Pons (tissue), 1 donor: ENCODE results near the gene NDUFV2.
"Not testable (repeated sequence)": the region's sequence is repeated elsewhere in the genome, so short reads cannot be mapped to it uniquely, and the experiment has no call there.

Experiments used
- DNase-seq: peaks from one replicate; pipeline ENCODE4 v3.0.0-alpha.2; 2016; ENCODE audit warnings: low spot score

NDUFV2 gene

DNA sequence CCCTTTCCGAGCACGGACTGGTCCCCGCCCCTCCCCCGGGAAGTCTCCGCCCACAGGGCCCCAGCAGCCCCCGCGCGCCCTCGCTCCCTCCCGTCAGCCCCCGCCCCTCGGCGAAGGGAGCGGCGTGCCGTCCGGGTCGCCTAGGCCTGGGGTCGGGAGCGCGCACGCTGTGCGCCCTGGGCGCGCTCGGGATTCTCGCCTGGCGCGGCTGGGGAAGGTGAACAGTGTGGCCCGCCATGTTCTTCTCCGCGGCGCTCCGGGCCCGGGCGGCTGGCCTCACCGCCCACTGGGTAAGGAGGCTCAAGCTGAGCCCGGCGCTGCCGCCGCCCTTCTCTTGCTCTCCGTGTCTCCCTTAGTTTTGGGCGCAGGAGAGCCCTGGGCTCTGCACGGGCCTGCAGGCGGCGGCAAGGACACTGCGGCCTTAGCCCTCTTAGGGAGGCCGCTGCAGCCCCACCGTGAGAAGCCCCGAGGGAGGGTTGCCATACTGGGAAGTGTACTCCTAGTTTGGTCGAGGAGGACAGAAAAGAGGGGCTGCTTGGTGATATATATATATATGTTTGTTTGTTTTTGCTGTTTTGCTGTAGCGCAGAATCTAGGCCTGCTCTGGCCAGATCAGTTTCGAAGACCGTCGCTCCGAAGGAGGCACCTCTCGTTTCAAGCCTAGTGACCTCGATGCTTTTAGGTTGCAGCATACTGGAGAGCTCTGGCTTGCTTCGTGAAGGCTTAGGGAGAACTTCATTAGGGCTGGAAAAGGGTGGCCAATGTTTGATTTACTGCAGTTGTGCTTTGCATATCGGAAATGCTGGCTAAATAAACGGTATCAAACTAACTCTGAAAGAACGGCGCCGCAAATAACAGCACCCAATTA is at the start of gene NDUFV2:
TSS of gene NDUFV2 (plus strand) at position 192 of the 868 bp plus-strand sequence. CDS start at position 237, 45 bp downstream.
- peak; percentile 93 for DNase-seq

DNA sequence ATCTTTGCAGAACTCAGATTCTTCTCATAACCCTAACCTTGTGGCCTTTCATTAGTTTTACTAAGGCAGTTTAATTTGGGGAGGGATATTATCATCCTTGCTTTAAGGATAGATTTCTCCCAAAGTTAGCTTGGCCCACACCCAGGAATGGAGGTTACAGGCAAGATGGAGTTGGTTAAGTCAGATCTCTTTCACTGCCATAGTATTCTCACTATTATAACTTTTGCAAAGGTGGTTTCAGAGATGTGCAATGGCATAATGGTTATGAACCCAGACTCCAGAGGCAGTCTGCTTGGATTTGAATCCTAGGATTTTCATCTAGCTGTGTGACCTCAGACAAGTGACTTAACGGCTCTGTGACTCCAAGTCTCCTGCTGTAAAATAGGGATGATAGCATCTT is 48.7 kb upstream of the NDUFV2 start:
- DNase-seq = no peak

DNA sequence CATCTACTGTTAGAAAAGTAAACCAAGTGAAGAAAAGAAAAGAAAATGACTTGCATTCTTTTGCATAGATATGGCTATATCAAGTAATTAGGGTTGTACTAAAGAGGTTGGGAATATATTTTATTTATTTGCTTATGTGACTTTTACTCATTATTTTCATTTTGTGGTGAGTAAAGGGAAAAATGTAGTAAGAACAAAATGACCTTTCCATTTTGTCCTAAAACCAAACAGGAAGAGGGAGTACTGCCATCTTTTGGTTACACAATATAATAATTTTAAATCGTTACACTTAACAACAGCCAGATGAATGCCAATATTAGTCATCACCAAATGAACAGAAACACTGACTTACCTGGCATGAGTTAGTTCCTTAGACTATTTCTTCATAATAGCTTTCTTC is 47.3 kb upstream of the NDUFV2 start:
- DNase-seq = peak; percentile 36

DNA sequence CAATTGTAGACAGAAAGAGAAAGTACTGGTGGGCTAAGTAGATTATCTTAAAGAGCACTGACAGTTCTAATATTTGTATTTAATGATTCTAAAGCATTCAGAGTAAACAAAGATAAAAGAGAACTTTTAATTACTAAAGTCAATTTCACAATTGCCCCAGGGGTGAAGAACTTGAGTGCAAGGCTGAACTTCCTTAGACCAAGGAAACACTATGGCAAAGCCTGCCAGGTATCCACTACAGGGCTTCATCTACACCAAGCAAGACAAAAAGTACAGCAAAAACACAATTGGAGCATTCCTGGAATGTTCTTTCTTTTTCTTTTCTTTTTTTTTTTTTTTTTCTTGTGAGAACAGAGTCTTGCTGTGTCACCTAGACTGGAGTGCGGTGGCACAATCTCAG is 46.9 kb upstream of the NDUFV2 start:
- DNase-seq = no peak

DNA sequence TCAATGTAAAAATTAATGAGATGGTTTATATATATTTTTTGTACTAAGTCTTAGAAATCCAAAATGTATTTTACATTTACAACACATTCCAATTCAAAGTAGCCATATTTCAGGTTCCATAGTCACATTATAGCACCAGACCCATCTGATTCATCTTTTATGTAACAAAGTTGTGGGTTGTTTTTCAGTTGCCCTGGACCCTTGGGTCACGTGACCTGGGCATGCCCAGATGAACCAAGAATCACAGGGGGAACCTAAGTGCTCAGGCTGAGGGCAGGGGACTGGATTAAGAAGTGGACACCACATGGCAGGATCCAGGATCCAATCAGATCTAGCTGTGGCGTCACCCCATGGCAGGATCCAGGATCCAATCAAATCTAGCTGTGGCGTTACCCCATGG is 44.9 kb upstream of the NDUFV2 start:
- no peak for DNase-seq

DNA sequence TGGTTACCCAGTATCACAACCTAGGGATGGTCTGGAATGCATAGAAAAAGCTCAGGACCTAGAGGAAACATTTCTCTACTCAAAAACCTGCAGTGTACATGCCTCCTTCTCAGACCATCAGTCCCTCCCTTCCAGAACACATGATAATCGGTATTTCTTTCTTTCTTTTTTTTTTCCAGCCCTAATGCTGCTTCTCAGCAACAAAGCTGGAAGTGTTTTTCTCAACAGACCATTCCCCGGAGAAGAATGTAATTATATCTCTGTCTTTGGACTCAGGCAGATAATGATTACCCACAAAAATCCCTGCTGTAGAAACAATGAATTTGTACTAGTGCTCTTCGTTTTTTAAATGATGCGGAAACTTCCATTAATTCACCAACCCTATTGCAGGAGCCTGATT is 44.1 kb upstream of the NDUFV2 start:
- no peak for DNase-seq

DNA sequence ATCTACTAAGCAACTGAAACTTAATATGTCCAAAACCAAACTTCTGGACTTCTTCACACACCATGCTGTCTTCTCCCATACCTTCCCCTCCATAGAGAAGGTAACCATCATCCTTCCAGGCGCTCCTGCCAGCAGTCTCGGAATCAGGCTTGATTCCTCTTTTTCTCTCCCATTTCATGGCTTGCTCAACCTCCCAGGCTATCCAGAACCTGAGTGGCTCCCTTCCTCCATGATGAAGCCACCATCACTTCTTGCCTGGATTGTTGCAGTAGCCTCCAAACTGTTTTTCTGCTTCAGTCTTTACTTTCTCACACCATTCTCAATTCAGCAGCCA is 40.1 kb upstream of the NDUFV2 start:
- no peak for DNase-seq

DNA sequence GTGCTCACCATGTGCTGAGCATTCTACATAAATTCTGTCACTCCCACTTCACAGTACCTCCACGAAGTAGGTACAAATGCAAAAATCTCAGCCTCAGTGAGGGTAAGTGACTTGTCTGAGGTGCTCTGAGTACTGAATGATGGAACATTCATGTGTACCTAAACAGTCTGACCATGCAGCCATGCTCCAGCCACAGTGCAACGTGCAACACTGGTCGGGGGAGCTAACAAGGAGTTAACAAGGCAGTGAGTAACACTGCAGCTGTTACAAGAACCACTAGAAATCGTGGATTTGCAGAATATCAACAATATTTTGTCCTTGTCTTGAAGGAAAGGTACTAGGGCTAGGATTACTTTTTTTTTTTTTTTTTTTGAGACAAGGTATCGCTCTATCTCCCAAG is 36.6 kb upstream of the NDUFV2 start:
- no peak for DNase-seq

DNA sequence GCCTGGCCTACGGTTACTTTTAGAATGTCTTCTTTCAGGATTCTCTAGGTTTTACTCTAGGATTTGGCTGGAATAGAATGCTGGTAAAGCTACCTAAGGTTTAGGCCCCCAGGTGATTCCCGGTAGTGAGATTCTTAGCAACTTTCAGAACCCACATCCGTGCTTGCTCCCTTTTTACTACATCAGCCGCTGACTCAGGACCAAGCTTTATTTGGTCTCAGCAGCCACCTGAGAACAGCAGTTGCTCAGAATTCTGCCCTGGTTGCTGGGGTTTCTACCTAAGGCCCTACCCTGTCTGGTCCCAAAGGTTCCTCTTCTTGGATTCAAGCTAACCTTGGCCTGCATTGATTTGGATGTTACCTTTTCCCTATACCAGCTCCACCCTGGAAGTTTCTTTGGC is 36.1 kb upstream of the NDUFV2 start:
- DNase-seq = no peak

DNA sequence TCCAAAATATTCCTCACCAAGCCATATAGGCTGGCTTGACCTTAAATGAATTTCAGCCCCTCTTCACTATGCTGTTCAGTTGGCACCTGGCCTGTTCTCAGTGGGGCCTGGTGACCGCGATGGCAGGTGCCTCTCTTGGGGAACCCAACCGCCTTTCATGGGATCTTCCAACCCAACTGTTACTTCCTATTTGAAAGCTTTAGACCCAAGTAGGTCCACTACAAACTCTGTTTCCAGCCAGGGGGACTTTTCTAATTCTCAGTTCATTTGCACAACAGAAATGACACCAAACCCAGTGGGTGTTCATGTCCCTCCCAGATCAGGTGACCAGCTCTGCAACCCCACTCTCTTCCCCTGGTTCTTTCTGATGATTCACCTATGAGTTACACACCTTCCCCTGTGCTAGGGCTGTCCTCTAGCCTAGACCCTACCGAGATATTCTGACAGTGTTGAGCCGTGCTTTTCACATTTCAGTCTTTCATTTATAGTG is 35.6 kb upstream of the NDUFV2 start:
- no peak for DNase-seq

DNA sequence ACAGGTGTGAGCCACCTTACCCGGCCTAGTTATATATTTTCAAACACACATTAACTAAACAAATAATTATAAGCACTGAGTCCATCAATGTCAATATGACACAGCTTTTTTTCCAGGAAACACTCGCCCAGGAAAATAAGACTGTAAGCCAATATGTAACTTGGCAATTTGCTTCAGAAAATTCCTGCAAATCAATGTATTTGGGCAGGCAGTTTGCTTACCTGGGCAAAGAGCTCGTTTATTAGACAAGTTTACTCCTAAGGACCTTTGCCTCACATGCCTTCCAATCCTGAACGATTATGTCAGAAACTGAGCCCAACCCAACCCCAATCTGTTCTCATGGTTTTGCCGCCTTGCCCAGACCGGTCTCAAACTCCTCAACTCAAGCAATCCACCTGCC is 34.7 kb upstream of the NDUFV2 start:
- no peak for DNase-seq

DNA sequence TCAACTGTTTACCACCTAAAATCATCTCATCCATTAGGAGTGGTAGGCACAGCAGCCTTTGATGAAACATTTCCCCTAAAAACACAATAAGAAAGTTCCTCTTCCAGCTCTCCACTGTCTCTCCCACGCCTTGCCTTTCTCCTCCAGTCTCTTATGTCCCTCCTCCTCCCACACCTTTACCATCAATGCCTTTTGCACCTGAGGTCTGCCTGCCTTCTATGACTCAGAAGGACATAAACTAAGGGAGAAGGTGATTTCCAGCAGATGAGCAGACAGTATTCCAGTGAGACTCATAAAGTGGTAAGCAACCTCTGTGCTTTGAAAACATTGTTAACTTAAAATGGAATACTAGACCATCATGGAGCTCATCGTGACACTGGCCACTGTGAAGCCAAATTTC is 34.2 kb upstream of the NDUFV2 start:
- DNase-seq = no peak

DNA sequence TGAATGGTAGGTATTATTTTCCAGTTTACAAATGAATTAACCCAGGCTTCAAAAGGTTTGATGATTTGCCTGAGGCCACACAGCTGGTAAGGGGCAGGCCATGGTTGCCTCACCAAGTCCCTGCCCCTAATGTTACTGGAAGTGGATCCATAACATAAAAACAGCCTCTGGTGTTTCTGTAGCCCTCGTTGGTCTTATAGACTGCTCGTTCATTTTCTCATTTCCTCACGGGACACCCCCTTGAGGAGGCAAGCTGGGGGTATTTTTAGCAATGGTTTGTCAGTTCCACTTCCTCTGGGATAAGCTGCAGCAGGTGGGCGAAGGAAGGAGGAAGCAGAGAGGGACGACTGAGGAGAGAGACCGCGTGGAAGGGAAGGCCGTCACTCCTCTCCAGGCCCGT is 32.9 kb upstream of the NDUFV2 start:
- DNase-seq = peak; percentile 46

DNA sequence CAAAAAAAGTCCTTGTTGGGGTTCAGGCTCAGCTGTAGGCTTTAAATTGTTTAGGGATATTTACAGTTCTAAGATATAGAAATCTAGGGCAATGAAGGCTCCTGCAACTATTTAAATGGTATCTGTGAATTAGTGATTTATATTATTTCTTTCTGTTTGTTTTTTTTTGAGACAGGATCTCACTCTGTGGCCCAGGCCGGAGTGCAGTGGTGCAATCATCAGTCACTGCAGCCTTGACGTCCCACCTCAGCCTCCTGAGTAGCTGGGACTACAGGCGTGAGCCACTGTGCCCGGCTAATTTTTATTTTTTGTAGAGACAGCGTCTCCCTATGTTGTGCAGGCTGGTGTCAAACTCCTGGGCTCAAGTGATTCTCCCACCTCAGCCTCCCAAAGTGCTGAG is 32.3 kb upstream of the NDUFV2 start:
- no peak for DNase-seq

DNA sequence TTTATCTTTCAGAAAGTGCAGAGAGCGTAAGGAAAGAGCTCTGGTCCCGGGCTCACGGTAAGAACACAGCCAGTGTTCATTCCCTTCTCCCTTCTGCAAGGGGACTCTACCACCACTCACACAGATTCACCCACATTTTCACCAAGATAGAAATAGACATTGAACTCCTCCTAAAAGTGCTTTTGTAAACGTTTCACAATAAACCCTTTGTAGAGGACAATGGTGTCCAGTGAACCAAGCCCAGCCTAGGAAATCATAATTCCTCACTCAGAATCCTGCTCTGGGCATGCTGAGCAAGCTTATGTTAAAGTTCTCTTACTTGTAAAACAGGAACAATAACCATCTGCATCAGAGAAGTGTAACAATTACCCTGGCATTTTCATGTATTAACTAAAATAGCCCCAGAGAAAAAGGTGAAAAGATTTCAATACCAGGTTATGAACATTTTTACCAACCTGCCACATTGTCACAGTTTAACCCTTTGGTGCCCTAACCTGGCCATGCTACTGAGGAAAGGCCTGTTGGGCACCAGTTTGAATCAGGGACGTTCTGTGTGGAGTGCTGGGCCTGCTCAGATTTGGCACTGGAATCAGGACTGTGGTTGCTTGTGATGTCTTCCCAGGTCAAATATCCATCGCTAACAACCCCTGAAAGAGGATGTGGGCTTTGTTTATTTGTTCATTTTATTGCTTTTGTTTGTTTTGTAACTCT is 22.5 kb upstream of the NDUFV2 start:
- DNase-seq = peak; percentile 95

DNA sequence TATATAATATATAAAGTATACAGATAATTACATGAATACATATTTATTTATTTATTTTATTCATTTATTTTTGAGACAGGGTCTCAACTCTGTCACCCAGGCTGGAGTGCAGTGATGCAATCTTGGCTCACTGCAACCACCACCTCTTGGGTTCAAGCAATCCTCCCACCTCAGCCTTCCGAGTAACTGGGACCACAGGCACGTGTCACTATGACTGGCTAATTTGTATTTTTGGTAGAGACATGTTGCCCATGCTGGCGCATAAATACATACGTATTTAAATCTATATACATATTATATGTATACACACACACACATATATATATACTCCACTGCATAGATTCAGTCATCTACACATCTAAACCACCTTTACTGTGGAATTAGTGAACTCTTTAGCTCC is 20.6 kb upstream of the NDUFV2 start:
- no peak for DNase-seq

DNA sequence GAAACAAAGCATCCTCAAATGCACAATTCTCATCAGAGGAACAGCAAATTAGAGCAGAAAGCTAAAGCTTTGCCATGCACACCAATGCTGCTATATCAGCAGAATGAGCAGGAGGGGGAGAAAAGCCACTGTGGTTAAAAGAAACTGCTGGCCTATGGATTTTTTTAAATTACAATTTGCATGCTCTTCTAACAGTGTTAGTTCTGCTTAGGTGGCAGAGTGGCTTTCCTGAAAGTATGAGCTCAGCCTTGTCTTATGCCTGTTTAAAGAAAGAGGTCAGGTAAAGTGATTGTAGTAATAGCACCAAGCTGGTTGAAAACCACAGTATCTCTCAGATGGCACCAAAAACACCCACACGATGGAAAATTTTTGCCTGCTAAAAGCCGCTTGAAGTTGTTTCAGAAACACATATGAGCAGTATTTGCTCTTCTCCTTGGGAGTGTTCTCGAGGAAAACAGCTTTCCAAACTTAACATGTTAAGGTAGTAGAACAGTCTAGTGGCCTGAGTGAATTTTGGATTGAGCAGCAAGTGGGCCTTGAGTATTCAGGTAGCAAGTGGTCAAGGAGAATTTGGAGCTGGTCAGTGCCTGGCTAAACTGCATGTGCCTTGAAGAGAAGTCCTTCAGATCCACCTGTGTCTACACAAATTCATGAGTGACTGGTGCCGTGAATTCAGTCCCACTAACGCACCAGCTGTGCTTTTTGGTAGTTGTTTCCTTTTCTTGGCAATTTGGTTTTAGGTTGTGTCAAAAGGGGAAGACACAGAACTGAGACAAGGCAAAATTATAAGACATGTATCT is 19.6 kb upstream of the NDUFV2 start:
- DNase-seq = no peak

DNA sequence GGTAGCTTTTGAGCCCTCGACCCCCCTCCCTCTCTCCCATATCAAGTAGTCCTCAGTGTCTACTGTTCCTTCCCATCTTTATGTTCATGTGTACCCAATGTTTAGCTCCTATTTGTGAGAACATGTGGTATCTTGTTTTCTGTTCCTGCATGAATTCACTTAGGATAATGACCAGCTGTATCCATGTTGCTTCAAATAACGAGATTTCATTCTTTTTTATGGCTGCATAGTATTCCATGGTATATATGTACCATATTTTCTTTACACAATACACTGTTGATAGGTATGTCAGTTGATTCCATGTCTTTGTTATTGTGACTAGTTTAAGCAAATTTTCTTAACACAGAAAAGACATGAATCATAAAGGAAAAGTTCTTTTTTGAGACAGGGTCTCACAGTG is 16.5 kb upstream of the NDUFV2 start:
- no peak for DNase-seq

DNA sequence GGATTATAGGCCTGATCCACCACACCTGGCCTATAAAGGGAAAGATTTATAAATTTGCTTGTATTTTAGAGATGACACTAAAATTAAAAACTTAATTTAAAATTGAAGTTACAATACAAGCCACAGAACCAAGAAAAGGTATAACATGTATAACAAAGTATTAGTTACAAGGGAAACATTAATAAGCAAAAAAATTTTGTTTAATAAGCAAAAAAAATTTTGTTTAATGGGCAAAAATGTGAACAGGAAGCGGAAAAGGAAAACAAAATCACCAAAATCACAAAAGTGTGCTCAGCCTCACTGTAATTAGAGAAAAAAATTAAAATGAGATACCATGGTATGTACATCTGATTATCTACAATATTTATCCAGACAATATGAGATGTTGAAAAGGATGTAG is 15.9 kb upstream of the NDUFV2 start:
- DNase-seq = no peak

DNA sequence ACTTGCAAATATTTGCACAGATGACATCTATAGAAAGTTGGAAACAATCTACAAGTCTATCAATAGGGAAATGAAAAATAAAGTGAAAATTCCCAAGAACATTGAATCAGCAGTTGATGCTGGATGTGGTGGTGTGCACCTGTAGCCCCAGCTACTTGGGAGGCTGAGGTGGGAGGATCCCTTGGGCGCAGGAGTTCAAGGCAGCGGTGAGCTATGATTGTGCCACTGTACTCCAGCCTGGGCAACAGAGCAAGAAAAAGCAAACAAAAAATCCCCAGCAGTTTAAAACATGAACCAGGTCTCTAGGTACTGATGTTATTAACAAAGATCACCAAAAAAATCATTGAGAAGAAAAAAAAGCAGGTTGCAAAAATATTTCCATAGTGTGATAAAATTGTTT is 15.4 kb upstream of the NDUFV2 start:
- no peak for DNase-seq

DNA sequence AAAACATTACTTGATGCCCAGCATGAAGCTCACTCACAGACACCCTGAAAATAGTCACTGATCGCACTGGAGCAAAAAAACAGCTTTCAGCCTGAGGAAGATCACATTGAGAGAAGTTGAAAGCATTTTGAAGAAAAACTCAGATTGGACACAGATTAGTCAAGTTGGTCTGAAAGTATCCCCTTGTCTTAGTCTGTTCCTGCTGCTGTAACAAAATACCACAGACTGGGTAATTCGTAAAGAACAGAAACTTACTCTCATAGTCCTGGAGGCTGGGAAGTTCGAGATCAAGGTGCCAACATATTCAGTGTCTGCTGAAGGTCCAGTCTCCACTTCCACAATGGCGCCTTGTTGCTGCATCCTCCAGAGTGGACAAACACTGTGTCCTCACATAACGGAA is 14.2 kb upstream of the NDUFV2 start:
- DNase-seq = no peak

DNA sequence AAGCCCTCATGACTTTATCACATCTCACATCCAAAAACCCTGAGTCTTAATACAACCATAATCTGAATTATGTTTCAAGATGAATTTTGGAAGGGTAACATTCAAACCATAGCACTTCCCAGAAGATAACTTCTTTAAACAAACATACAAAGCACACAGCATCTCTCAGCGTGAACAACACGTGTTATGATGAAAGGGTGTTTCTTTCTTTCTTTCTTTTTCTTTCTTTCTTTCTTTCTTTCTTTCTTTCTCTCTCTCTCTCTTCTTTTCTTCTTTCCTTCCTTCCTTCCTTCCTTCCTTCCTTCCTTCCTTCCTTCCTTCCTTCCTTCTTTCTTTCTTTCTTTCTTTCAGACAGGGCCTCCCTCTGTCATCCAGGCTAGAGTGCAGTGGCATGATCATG is 13.8 kb upstream of the NDUFV2 start:
- not testable (repeated sequence) for DNase-seq

DNA sequence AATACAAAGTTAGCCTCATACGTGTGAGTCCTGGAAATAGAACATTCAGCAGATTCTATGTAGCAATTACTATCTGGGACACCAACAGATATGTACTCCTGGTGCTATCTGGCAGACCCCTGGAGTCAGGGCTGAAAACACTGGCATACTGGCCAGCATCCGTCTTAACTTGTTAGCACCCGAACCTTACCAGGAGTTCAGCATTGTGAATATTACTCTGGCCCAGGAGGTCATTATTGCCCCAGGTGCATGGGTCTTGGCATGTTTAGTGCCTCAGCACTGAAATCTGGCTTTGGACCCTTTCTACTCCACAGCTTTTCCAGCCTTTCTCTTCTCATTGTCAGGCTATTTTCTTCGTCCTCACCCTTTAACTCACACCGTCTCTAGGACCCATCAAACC is 11.9 kb upstream of the NDUFV2 start:
- DNase-seq = no peak
